SK-N-SH treated with all-trans-retinoic acid at 6 μM for 48 hours (cell line): Measurements from ENCODE around the gene IGF2R.

ENCODE experiments used
- ATAC-seq: fragments of 200-7000 bp; cut with Tn5 transposase; 3 replicates; pipeline ENCODE4 v1.9.1; 2020; ENCODE audit warnings: mild to moderate bottlenecking, moderate library complexity
- ARNTL ChIP-seq: fragments of 450-650 bp; formaldehyde crosslinking; IDR thresholded peaks from 2 replicates; pipeline ENCODE4 v1.5.0; 2020; ENCODE audit warnings: low read depth, mild to moderate bottlenecking, moderate library complexity, borderline replicate concordance
- BACH2 ChIP-seq: fragments of 250-450 bp; sonication (Bioruptor Pico); IDR thresholded peaks from 2 replicates; pipeline ENCODE4 v1.9.0; 2021; ENCODE audit warnings: mild to moderate bottlenecking, borderline replicate concordance
- CSDC2 ChIP-seq: fragments of 250-450 bp; sonication (Bioruptor Pico); IDR thresholded peaks from 2 replicates; pipeline ENCODE4 v1.5.0; 2020; ENCODE audit warnings: mild to moderate bottlenecking, moderate library complexity
- CSRNP3 ChIP-seq: fragments of 250-450 bp; sonication (Bioruptor Pico); IDR thresholded peaks from 2 replicates; pipeline ENCODE4 v1.5.1; 2021; ENCODE audit warnings: mild to moderate bottlenecking, moderate library complexity
- ESRRG ChIP-seq: fragments of 250-450 bp; sonication (Bioruptor Pico); IDR thresholded peaks from 2 replicates; pipeline ENCODE4 v1.6.1; 2021; ENCODE audit warnings: mild to moderate bottlenecking
- GLIS3 ChIP-seq: fragments of 250-450 bp; sonication (Bioruptor Pico); IDR thresholded peaks from 2 replicates; pipeline ENCODE4 v1.5.0; 2020; ENCODE audit warnings: mild to moderate bottlenecking, moderate library complexity
- ISL1 ChIP-seq: fragments of 250-450 bp; sonication (Bioruptor Pico); IDR thresholded peaks from 2 replicates; pipeline ENCODE4 v2.1.2; 2022; ENCODE audit warnings: mild to moderate bottlenecking, moderate library complexity
- OSR1 ChIP-seq: fragments of 250-450 bp; sonication (Bioruptor Pico); IDR thresholded peaks from 2 replicates; pipeline ENCODE4 v1.8.0; 2022; ENCODE audit warnings: moderate library complexity, mild to moderate bottlenecking, inconsistent platforms
- PATZ1 ChIP-seq: fragments of 250-450 bp; sonication (Bioruptor Pico); IDR thresholded peaks from 2 replicates; pipeline ENCODE4 v1.8.0; 2020; ENCODE audit warnings: mild to moderate bottlenecking, moderate library complexity, borderline replicate concordance
- POU6F1 ChIP-seq: fragments of 250-450 bp; sonication (Bioruptor Pico); IDR thresholded peaks from 2 replicates; pipeline ENCODE4 v1.8.0; 2021; ENCODE audit warnings: low read depth, mild to moderate bottlenecking, moderate library complexity, borderline replicate concordance
- PPARA ChIP-seq: fragments of 250-450 bp; sonication (Bioruptor Pico); IDR thresholded peaks from 2 replicates; pipeline ENCODE4 v1.5.0; 2020; ENCODE audit warnings: mild to moderate bottlenecking, borderline replicate concordance
- RARB ChIP-seq: fragments of 250-450 bp; sonication (Bioruptor Pico); IDR thresholded peaks from 2 replicates; pipeline ENCODE4 v1.8.0; 2021; ENCODE audit warnings: mild to moderate bottlenecking, moderate library complexity
- SNAI2 ChIP-seq: fragments of 250-450 bp; sonication (Bioruptor Pico); IDR thresholded peaks from 2 replicates; pipeline ENCODE4 v1.5.0; 2020; ENCODE audit warnings: mild to moderate bottlenecking, moderate library complexity
- TCF4 ChIP-seq: fragments of 250-450 bp; sonication (Bioruptor Pico); IDR thresholded peaks from 2 replicates; pipeline ENCODE4 v1.8.0; 2021; ENCODE audit warnings: mild to moderate bottlenecking, moderate library complexity, borderline replicate concordance
- TOX ChIP-seq: fragments of 250-450 bp; sonication (Bioruptor Pico); IDR thresholded peaks from 2 replicates; pipeline ENCODE4 v1.8.0; 2021; ENCODE audit warnings: mild to moderate bottlenecking, moderate library complexity, borderline replicate concordance
- TSHZ2 ChIP-seq: fragments of 250-450 bp; sonication (Bioruptor Pico); IDR thresholded peaks from 2 replicates; pipeline ENCODE4 v1.5.0; 2020; ENCODE audit warnings: mild to moderate bottlenecking, moderate library complexity
- ZC3H10 ChIP-seq: fragments of 250-450 bp; sonication (Bioruptor Pico); IDR thresholded peaks from 2 replicates; pipeline ENCODE4 v1.5.1; 2021; ENCODE audit warnings: mild to moderate bottlenecking, moderate library complexity
- ZFP3 ChIP-seq: fragments of 250-450 bp; sonication (Bioruptor Pico); IDR thresholded peaks from 2 replicates; pipeline ENCODE4 v1.5.0; 2020; ENCODE audit warnings: mild to moderate bottlenecking, moderate library complexity
- ZFP30 ChIP-seq: fragments of 450-650 bp; formaldehyde crosslinking; IDR thresholded peaks from 2 replicates; pipeline ENCODE4 v1.5.0; 2022; ENCODE audit warnings: mild to moderate bottlenecking, moderate library complexity
- ZNF565 ChIP-seq: fragments of 450-650 bp; formaldehyde crosslinking; conservative IDR thresholded peaks from 2 replicates; pipeline ENCODE4 v1.5.0; 2020; ENCODE audit warnings: low read depth, mild to moderate bottlenecking, moderate library complexity
- ZNF70 ChIP-seq: fragments of 450-650 bp; formaldehyde crosslinking; IDR thresholded peaks from 2 replicates; pipeline ENCODE4 v1.5.0; 2020; ENCODE audit warnings: mild to moderate bottlenecking, moderate library complexity
- ZNF8 ChIP-seq: fragments of 450-650 bp; formaldehyde crosslinking; IDR thresholded peaks from 2 replicates; pipeline ENCODE4 v1.5.0; 2020; ENCODE audit warnings: mild to moderate bottlenecking, moderate library complexity

Gene IGF2R

GRCh38 chr6:160080097-160080496 is 111.2 kb downstream of the IGF2R start:
- no peak for ATAC-seq
- TF ChIP-seq ZNF70 (no peak), ARNTL (no peak), PPARA (no peak), SNAI2 (CRISPR knock-in tag) (no peak), RARB (CRISPR knock-in tag) (no peak), TCF4 (no peak), ESRRG (CRISPR knock-in tag) (no peak), ZNF8 (CRISPR knock-in tag) (no peak), TSHZ2 (CRISPR knock-in tag) (no peak), BACH2 (CRISPR knock-in tag) (no peak), PATZ1 (CRISPR knock-in tag) (no peak), CSDC2 (CRISPR knock-in tag) (no peak), TOX (CRISPR knock-in tag) (no peak)

GRCh38 chr6:160081398-160081797 is 112.5 kb downstream of the IGF2R start:
- ATAC-seq = no peak
- no peak for TF ChIP-seq ISL1 (CRISPR knock-in tag)
- TF ChIP-seq CSRNP3 (CRISPR knock-in tag) = no peak
- no peak for TF ChIP-seq SNAI2 (CRISPR knock-in tag)
- no peak for TF ChIP-seq ZNF565 (CRISPR knock-in tag)

- TF ChIP-seq ZNF70 (no peak), TCF4 (no peak), ZFP30 (CRISPR knock-in tag) (no peak), TSHZ2 (CRISPR knock-in tag) (no peak), CSDC2 (CRISPR knock-in tag) (no peak), GLIS3 (no peak), PATZ1 (CRISPR knock-in tag) (no peak)
- no peak for ATAC-seq
These were observed 113.7 kb downstream of the IGF2R start for GRCh38 chr6:160082627-160083026.

GRCh38 chr6:160084198-160084776 is 115.4 kb downstream of the IGF2R start:
- no peak for ATAC-seq
- TF ChIP-seq TCF4 (no peak), ZNF8 (CRISPR knock-in tag) (no peak), PATZ1 (CRISPR knock-in tag) (no peak), OSR1 (no peak), ZFP30 (CRISPR knock-in tag) (no peak), ZFP3 (CRISPR knock-in tag) (no peak), PPARA (no peak), BACH2 (CRISPR knock-in tag) (no peak), ZC3H10 (CRISPR knock-in tag) (no peak), POU6F1 (CRISPR knock-in tag) (no peak), GLIS3 (no peak), SNAI2 (CRISPR knock-in tag) (no peak)
